Uterus (tissue), 2 donors: ENCODE data around the gene C1QTNF3.

Experiments
- POLR2A ChIP-seq, 2 donors: fragments of 450-650 bp; IDR thresholded peaks; one replicate each; pipeline ENCODE4 v1.6.1; 2016; ENCODE audit warnings: antibody characterized with exemption in 2 of 2, mild to moderate bottlenecking in 1 of 2, moderate library complexity in 1 of 2
- TF ChIP-seq, protein P1 (sequence below), 4 experiments: fragments of 200-600 bp in 2 of 4; fragments of 450-650 bp in 2 of 4; sonication (generic) in 2 of 4; IDR thresholded peaks; one replicate each; pipeline ENCODE4 v1.5.1; 2016 to 2019; ENCODE audit warnings: antibody characterized with exemption in 4 of 4, mild to moderate bottlenecking in 2 of 4, moderate library complexity in 1 of 4

DNA sequence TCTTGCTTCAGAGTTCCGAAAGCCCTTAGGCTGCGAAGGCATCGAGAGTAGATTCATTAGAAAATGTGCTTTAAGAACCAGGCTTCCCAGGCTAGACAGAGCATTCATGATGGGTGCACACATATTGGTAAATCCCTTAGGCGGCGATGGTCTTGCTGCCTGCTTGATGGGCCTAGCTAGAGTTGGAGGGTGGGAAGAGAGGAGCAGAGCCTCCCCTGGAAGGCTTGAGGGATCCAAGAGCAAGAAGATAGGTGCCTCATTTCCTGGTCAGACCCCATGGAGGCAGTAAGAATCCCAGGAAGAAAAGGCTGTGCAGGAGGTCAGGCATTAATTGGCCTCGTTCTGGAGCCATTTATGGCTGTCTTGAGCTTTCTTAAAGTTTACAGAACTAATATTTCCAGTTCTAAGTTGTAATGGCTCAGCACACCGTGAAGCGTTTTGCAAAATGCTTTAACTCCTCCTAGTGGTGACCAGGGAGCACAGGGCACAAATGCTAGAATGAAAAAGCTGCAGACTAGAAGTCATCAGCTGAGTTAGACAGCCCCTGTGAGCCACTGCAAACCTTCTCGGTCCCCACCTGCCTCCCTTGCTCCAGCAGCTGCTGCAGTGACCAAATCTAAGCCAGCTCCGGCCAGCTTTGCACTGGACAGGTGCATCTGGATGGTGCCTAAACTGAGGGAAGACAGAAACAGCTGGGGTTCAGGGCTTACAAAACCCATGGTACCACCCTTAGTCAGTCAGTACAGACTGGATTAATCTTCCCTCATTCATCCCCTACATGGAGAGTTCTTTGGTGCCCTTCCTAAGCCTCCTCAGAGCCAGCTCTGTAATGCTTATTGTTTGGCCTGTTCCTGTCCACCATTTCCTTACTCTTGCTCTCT, 73.2 kb downstream of the C1QTNF3 start:
- TF ChIP-seq POLR2A (IDR thresholded peaks at IDR 0.05): no peak
- TF ChIP-seq, protein P1, sequence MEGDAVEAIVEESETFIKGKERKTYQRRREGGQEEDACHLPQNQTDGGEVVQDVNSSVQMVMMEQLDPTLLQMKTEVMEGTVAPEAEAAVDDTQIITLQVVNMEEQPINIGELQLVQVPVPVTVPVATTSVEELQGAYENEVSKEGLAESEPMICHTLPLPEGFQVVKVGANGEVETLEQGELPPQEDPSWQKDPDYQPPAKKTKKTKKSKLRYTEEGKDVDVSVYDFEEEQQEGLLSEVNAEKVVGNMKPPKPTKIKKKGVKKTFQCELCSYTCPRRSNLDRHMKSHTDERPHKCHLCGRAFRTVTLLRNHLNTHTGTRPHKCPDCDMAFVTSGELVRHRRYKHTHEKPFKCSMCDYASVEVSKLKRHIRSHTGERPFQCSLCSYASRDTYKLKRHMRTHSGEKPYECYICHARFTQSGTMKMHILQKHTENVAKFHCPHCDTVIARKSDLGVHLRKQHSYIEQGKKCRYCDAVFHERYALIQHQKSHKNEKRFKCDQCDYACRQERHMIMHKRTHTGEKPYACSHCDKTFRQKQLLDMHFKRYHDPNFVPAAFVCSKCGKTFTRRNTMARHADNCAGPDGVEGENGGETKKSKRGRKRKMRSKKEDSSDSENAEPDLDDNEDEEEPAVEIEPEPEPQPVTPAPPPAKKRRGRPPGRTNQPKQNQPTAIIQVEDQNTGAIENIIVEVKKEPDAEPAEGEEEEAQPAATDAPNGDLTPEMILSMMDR (IDR thresholded peaks at IDR 0.05): peak; percentile 36 to 56 (median 47)
